ENCODE data around the gene CAMKMT. TPM values are rescaled to one million over a fixed set of nuclear protein-coding genes. Genes with fewer than 3 reads are reported as not detected.

Gene CAMKMT
- polyA plus RNA-seq, 2 donors, result 5.2 to 5.6 TPM

GRCh38 chr2:44329343-44329742 is 32.4 kb upstream of the CAMKMT start:
- 90 to 94% methylated on average over 2 of the region's 2 CpGs for WGBS, 2 donors
- Histone ChIP-seq H3K9me3 (ENCODE audit: control insufficient read depth in 2 of 2, insufficient read depth in 1 of 2, low read depth in 1 of 2, low read length in 1 of 2) (no peaks in the 10 kb centered on the region), H3K36me3 (ENCODE audit: control insufficient read depth in 2 of 2, insufficient read depth in 2 of 2, low read length in 1 of 2) (peaks cover 4 to 7% of the 10 kb centered on the region in 2 donors), H3K27me3 (ENCODE audit: control insufficient read depth in 1 of 2, insufficient read depth in 2 of 2, low read length in 2 of 2) (no peaks in the 10 kb centered on the region), H3K27ac (ENCODE audit: low read depth in 2 of 2, low read length in 1 of 2) (no peak overlapping the region), H3K4me1 (ENCODE audit: control insufficient read depth in 2 of 2, insufficient read depth in 2 of 2, low read length in 1 of 2) (no peaks in the 10 kb centered on the region), H3K4me3 (ENCODE audit: low read depth in 1 of 2, low read length in 2 of 2) (no peak overlapping the region)

GRCh38 chr2:44330801-44331200 is 30.9 kb upstream of the CAMKMT start:
- 96 to 100% methylated on average over 1 of the region's 1 CpG for WGBS, 2 donors
- H3K36me3 ChIP-seq (ENCODE audit: control insufficient read depth in 2 of 2, insufficient read depth in 2 of 2, low read length in 1 of 2), result peaks cover 4 to 7% of the 10 kb centered on the region in 2 donors
- no peaks in the 10 kb centered on the region for H3K9me3 ChIP-seq (ENCODE audit: control insufficient read depth in 2 of 2, insufficient read depth in 1 of 2, low read depth in 1 of 2, low read length in 1 of 2)
- no peaks in the 10 kb centered on the region for H3K4me1 ChIP-seq (ENCODE audit: control insufficient read depth in 2 of 2, insufficient read depth in 2 of 2, low read length in 1 of 2)
- H3K4me3 ChIP-seq (ENCODE audit: low read depth in 1 of 2, low read length in 2 of 2), result no peak overlapping the region
- no peaks in the 10 kb centered on the region for H3K27me3 ChIP-seq (ENCODE audit: control insufficient read depth in 1 of 2, insufficient read depth in 2 of 2, low read length in 2 of 2)
- no peak overlapping the region for H3K27ac ChIP-seq (ENCODE audit: low read depth in 2 of 2, low read length in 1 of 2)

- no peaks in the 10 kb centered on the region for H3K4me1 ChIP-seq (ENCODE audit: control insufficient read depth in 2 of 2, insufficient read depth in 2 of 2, low read length in 1 of 2)
- H3K27ac ChIP-seq (ENCODE audit: low read depth in 2 of 2, low read length in 1 of 2), result no peak overlapping the region
- 76 to 94% methylated on average over 1 of the region's 1 CpG for WGBS, 2 donors
- H3K4me3 ChIP-seq (ENCODE audit: low read depth in 1 of 2, low read length in 2 of 2), result no peak overlapping the region
- no peaks in the 10 kb centered on the region for H3K27me3 ChIP-seq (ENCODE audit: control insufficient read depth in 1 of 2, insufficient read depth in 2 of 2, low read length in 2 of 2)
- H3K9me3 ChIP-seq (ENCODE audit: control insufficient read depth in 2 of 2, insufficient read depth in 1 of 2, low read depth in 1 of 2, low read length in 1 of 2), result no peaks in the 10 kb centered on the region
- H3K36me3 ChIP-seq (ENCODE audit: control insufficient read depth in 2 of 2, insufficient read depth in 2 of 2, low read length in 1 of 2), result peaks cover 7 to 9% of the 10 kb centered on the region in 2 donors
Observed at GRCh38 chr2:44333994-44334393, 27.8 kb upstream of the CAMKMT start.

- 93 to 97% methylated on average over 2 of the region's 2 CpGs for WGBS, 2 donors
- H3K27ac ChIP-seq (ENCODE audit: low read depth in 2 of 2, low read length in 1 of 2), result no peak overlapping the region
- H3K4me1 ChIP-seq (ENCODE audit: control insufficient read depth in 2 of 2, insufficient read depth in 2 of 2, low read length in 1 of 2), result no peaks in the 10 kb centered on the region
- no peaks in the 10 kb centered on the region for H3K27me3 ChIP-seq (ENCODE audit: control insufficient read depth in 1 of 2, insufficient read depth in 2 of 2, low read length in 2 of 2)
- H3K36me3 ChIP-seq (ENCODE audit: control insufficient read depth in 2 of 2, insufficient read depth in 2 of 2, low read length in 1 of 2), result peaks cover 7 to 8% of the 10 kb centered on the region in 2 donors
- H3K9me3 ChIP-seq (ENCODE audit: control insufficient read depth in 2 of 2, insufficient read depth in 1 of 2, low read depth in 1 of 2, low read length in 1 of 2), result no peaks in the 10 kb centered on the region
- no peak overlapping the region for H3K4me3 ChIP-seq (ENCODE audit: low read depth in 1 of 2, low read length in 2 of 2)
Observed at GRCh38 chr2:44335806-44336538, 25.8 kb upstream of the CAMKMT start.

- Histone ChIP-seq H3K9me3 (ENCODE audit: control insufficient read depth in 2 of 2, insufficient read depth in 1 of 2, low read depth in 1 of 2, low read length in 1 of 2) (no peaks in the 10 kb centered on the region), H3K36me3 (ENCODE audit: control insufficient read depth in 2 of 2, insufficient read depth in 2 of 2, low read length in 1 of 2) (peaks cover under 1 to 3% of the 10 kb centered on the region in 2 donors), H3K4me1 (ENCODE audit: control insufficient read depth in 2 of 2, insufficient read depth in 2 of 2, low read length in 1 of 2) (no peaks in the 10 kb centered on the region), H3K27me3 (ENCODE audit: control insufficient read depth in 1 of 2, insufficient read depth in 2 of 2, low read length in 2 of 2) (no peaks in the 10 kb centered on the region), H3K27ac (ENCODE audit: low read depth in 2 of 2, low read length in 1 of 2) (no peak overlapping the region), H3K4me3 (ENCODE audit: low read depth in 1 of 2, low read length in 2 of 2) (no peak overlapping the region)
- 57 to 87% methylated on average over 1 of the region's 1 CpG for WGBS, 2 donors
Observed at GRCh38 chr2:44342854-44343253, 18.9 kb upstream of the CAMKMT start.

GRCh38 chr2:44347526-44347925 is 14.2 kb upstream of the CAMKMT start:
- 60 to 71% methylated on average over 2 of the region's 2 CpGs for WGBS, 2 donors
- no peaks in the 10 kb centered on the region for H3K27me3 ChIP-seq (ENCODE audit: control insufficient read depth in 1 of 2, insufficient read depth in 2 of 2, low read length in 2 of 2)
- H3K4me3 ChIP-seq (ENCODE audit: low read depth in 1 of 2, low read length in 2 of 2), result no peak overlapping the region
- no peak overlapping the region for H3K27ac ChIP-seq (ENCODE audit: low read depth in 2 of 2, low read length in 1 of 2)
- no peaks in the 10 kb centered on the region for H3K9me3 ChIP-seq (ENCODE audit: control insufficient read depth in 2 of 2, insufficient read depth in 1 of 2, low read depth in 1 of 2, low read length in 1 of 2)
- peaks cover 0 to 2% of the 10 kb centered on the region in 2 donors for H3K36me3 ChIP-seq (ENCODE audit: control insufficient read depth in 2 of 2, insufficient read depth in 2 of 2, low read length in 1 of 2)
- no peaks in the 10 kb centered on the region for H3K4me1 ChIP-seq (ENCODE audit: control insufficient read depth in 2 of 2, insufficient read depth in 2 of 2, low read length in 1 of 2)

GRCh38 chr2:44348400-44348799 is 13.3 kb upstream of the CAMKMT start:
- Histone ChIP-seq H3K4me3 (ENCODE audit: low read depth in 1 of 2, low read length in 2 of 2) (no peak overlapping the region), H3K9me3 (ENCODE audit: control insufficient read depth in 2 of 2, insufficient read depth in 1 of 2, low read depth in 1 of 2, low read length in 1 of 2) (no peaks in the 10 kb centered on the region), H3K27ac (ENCODE audit: low read depth in 2 of 2, low read length in 1 of 2) (no peak overlapping the region), H3K4me1 (ENCODE audit: control insufficient read depth in 2 of 2, insufficient read depth in 2 of 2, low read length in 1 of 2) (no peaks in the 10 kb centered on the region), H3K36me3 (ENCODE audit: control insufficient read depth in 2 of 2, insufficient read depth in 2 of 2, low read length in 1 of 2) (peaks cover 0 to 2% of the 10 kb centered on the region in 2 donors), H3K27me3 (ENCODE audit: control insufficient read depth in 1 of 2, insufficient read depth in 2 of 2, low read length in 2 of 2) (no peaks in the 10 kb centered on the region)
- 62 to 64% methylated on average over 2 of the region's 2 CpGs for WGBS, 2 donors

- H3K27ac ChIP-seq (ENCODE audit: low read depth in 2 of 2, low read length in 1 of 2), result no peak overlapping the region
- H3K27me3 ChIP-seq (ENCODE audit: control insufficient read depth in 1 of 2, insufficient read depth in 2 of 2, low read length in 2 of 2), result no peaks in the 10 kb centered on the region
- H3K9me3 ChIP-seq (ENCODE audit: control insufficient read depth in 2 of 2, insufficient read depth in 1 of 2, low read depth in 1 of 2, low read length in 1 of 2), result no peaks in the 10 kb centered on the region
- H3K36me3 ChIP-seq (ENCODE audit: control insufficient read depth in 2 of 2, insufficient read depth in 2 of 2, low read length in 1 of 2), result peaks cover 0 to 2% of the 10 kb centered on the region in 2 donors
- no peaks in the 10 kb centered on the region for H3K4me1 ChIP-seq (ENCODE audit: control insufficient read depth in 2 of 2, insufficient read depth in 2 of 2, low read length in 1 of 2)
- 96 to 99% methylated on average over 10 of the region's 10 CpGs for WGBS, 2 donors
- no peak overlapping the region for H3K4me3 ChIP-seq (ENCODE audit: low read depth in 1 of 2, low read length in 2 of 2)
Observed at GRCh38 chr2:44349506-44349905, 12.2 kb upstream of the CAMKMT start.

- Histone ChIP-seq H3K4me3 (ENCODE audit: low read depth in 1 of 2, low read length in 2 of 2) (no peak overlapping the region), H3K27ac (ENCODE audit: low read depth in 2 of 2, low read length in 1 of 2) (no peak overlapping the region), H3K9me3 (ENCODE audit: control insufficient read depth in 2 of 2, insufficient read depth in 1 of 2, low read depth in 1 of 2, low read length in 1 of 2) (no peaks in the 10 kb centered on the region), H3K4me1 (ENCODE audit: control insufficient read depth in 2 of 2, insufficient read depth in 2 of 2, low read length in 1 of 2) (no peaks in the 10 kb centered on the region), H3K36me3 (ENCODE audit: control insufficient read depth in 2 of 2, insufficient read depth in 2 of 2, low read length in 1 of 2) (peaks cover 0 to 2% of the 10 kb centered on the region in 2 donors), H3K27me3 (ENCODE audit: control insufficient read depth in 1 of 2, insufficient read depth in 2 of 2, low read length in 2 of 2) (no peaks in the 10 kb centered on the region)
- WGBS, 2 donors, result 69 to 95% methylated on average over 4 of the region's 4 CpGs
Observed at GRCh38 chr2:44351088-44351487, 10.7 kb upstream of the CAMKMT start.

GRCh38 chr2:44351676-44352075 is 10.1 kb upstream of the CAMKMT start:
- Histone ChIP-seq H3K9me3 (ENCODE audit: control insufficient read depth in 2 of 2, insufficient read depth in 1 of 2, low read depth in 1 of 2, low read length in 1 of 2) (no peaks in the 10 kb centered on the region), H3K36me3 (ENCODE audit: control insufficient read depth in 2 of 2, insufficient read depth in 2 of 2, low read length in 1 of 2) (peaks cover 0 to 2% of the 10 kb centered on the region in 2 donors), H3K4me1 (ENCODE audit: control insufficient read depth in 2 of 2, insufficient read depth in 2 of 2, low read length in 1 of 2) (no peaks in the 10 kb centered on the region), H3K27ac (ENCODE audit: low read depth in 2 of 2, low read length in 1 of 2) (no peak overlapping the region), H3K27me3 (ENCODE audit: control insufficient read depth in 1 of 2, insufficient read depth in 2 of 2, low read length in 2 of 2) (no peaks in the 10 kb centered on the region), H3K4me3 (ENCODE audit: low read depth in 1 of 2, low read length in 2 of 2) (no peak overlapping the region)
- WGBS, 2 donors, result 84 to 85% methylated on average over 2 of the region's 2 CpGs

Data from esophagus (tissue), 2 donors.